Coronary artery (tissue), 2 donors: ENCODE results near the gene CYTH1.

Experiments
- DNase-seq: peaks from one replicate; pipeline ENCODE4 v3.0.0-alpha.2; 2017; ENCODE audit warnings: low spot score
- H3K27ac ChIP-seq, 2 donors: fragments of 200-600 bp; sonication (generic); one replicate each; pipeline ENCODE4 v1.5.1; 2016 to 2019
- H3K4me3 ChIP-seq: fragments of 200-600 bp; sonication (generic); 2 replicates; pipeline ENCODE4 v1.5.1; 2016; ENCODE audit warnings: mild to moderate bottlenecking, moderate library complexity
- CTCF ChIP-seq: fragments of 200-600 bp; sonication (generic); IDR thresholded peaks from one replicate; pipeline ENCODE4 v1.5.1; 2019; ENCODE audit warnings: antibody characterized with exemption

CYTH1 gene

GRCh38 chr17:78723001-78723796 lies 58.9 kb downstream of the CYTH1 start:
- Histone ChIP-seq H3K4me3 (peak overlapping the region; percentile 64), H3K27ac (peak overlapping the region in 1 of 2 donors; percentile 34)
- TF ChIP-seq CTCF: no peak
- DNase-seq: no peak

- no peak for DNase-seq
- peak overlapping the region in 1 of 2 donors; percentile 38 for H3K27ac ChIP-seq
Measured at GRCh38 chr17:78722246-78722761, 59.8 kb downstream of the CYTH1 start.

GRCh38 chr17:78719630-78720298 lies 62.3 kb downstream of the CYTH1 start:
- no peak for TF ChIP-seq CTCF

More at GRCh38 chr17:78722246-78722761, 59.8 kb downstream of the CYTH1 start:
- no peak for TF ChIP-seq CTCF
- H3K4me3 ChIP-seq: peak overlapping the region; percentile 64

GRCh38 chr17:78718575-78719208 lies 63.4 kb downstream of the CYTH1 start:
- DNase-seq: no peak
- H3K4me3 ChIP-seq: no peak overlapping the region
- TF ChIP-seq CTCF: no peak
- H3K27ac ChIP-seq: no peak overlapping the region

More at GRCh38 chr17:78719630-78720298, 62.3 kb downstream of the CYTH1 start:
- no peak for DNase-seq
- Histone ChIP-seq H3K27ac (no peak overlapping the region), H3K4me3 (no peak overlapping the region)

- H3K4me3 ChIP-seq: peak overlapping the region; percentile 74
- no peak for TF ChIP-seq CTCF
- H3K27ac ChIP-seq: no peak overlapping the region
- no peak for DNase-seq
Measured at GRCh38 chr17:78717431-78717980, 64.6 kb downstream of the CYTH1 start.

GRCh38 chr17:78716814-78717393 lies 65.2 kb downstream of the CYTH1 start:
- H3K27ac ChIP-seq: peak overlapping the region in 1 of 2 donors; percentile 5
- no peak for DNase-seq

More at GRCh38 chr17:78716814-78717393, 65.2 kb downstream of the CYTH1 start:
- TF ChIP-seq CTCF: no peak
- H3K4me3 ChIP-seq: peak overlapping the region; percentile 74
